Measurements from ENCODE around the gene RPTOR.

The RPTOR gene

GRCh38 chr17:80872001-80872500 lies 327.4 kb downstream of the RPTOR start (continued):
- TF ChIP-seq ZNF221 (tag by site-specific recombination; IDR thresholded peaks at IDR 0.05; ENCODE audit: borderline replicate concordance) (no peak), HOXA7 (CRISPR knock-in tag; IDR thresholded peaks at IDR 0.05; ENCODE audit: borderline replicate concordance) (no peak), ZNF10 (tag by site-specific recombination; IDR thresholded peaks at IDR 0.05) (no peak), ZNF311 (tag by site-specific recombination; IDR thresholded peaks at IDR 0.05; ENCODE audit: borderline replicate concordance) (no peak), ZNF362 (tag by site-specific recombination; IDR thresholded peaks at IDR 0.05) (no peak), GLIS2 (tag by site-specific recombination; IDR thresholded peaks at IDR 0.05) (no peak), ZNF341 (tag by site-specific recombination; IDR thresholded peaks at IDR 0.05; ENCODE audit: low read depth) (no peak), GLI4 (tag by site-specific recombination; IDR thresholded peaks at IDR 0.05) (no peak), ZNF530 (tag by site-specific recombination; IDR thresholded peaks at IDR 0.05; ENCODE audit: low read depth) (no peak)
- TF ChIP-seq, protein P1, sequence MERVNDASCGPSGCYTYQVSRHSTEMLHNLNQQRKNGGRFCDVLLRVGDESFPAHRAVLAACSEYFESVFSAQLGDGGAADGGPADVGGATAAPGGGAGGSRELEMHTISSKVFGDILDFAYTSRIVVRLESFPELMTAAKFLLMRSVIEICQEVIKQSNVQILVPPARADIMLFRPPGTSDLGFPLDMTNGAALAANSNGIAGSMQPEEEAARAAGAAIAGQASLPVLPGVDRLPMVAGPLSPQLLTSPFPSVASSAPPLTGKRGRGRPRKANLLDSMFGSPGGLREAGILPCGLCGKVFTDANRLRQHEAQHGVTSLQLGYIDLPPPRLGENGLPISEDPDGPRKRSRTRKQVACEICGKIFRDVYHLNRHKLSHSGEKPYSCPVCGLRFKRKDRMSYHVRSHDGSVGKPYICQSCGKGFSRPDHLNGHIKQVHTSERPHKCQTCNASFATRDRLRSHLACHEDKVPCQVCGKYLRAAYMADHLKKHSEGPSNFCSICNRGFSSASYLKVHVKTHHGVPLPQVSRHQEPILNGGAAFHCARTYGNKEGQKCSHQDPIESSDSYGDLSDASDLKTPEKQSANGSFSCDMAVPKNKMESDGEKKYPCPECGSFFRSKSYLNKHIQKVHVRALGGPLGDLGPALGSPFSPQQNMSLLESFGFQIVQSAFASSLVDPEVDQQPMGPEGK (tag by site-specific recombination; IDR thresholded peaks at IDR 0.05): no peak
- TF ChIP-seq, protein P2, sequence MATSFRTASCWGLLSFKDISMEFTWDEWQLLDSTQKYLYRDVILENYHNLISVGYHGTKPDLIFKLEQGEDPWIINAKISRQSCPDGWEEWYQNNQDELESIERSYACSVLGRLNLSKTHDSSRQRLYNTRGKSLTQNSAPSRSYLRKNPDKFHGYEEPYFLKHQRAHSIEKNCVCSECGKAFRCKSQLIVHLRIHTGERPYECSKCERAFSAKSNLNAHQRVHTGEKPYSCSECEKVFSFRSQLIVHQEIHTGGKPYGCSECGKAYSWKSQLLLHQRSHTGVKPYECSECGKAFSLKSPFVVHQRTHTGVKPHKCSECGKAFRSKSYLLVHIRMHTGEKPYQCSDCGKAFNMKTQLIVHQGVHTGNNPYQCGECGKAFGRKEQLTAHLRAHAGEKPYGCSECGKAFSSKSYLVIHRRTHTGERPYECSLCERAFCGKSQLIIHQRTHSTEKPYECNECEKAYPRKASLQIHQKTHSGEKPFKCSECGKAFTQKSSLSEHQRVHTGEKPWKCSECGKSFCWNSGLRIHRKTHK (tag by site-specific recombination; IDR thresholded peaks at IDR 0.05): no peak
- TF ChIP-seq, protein P3, sequence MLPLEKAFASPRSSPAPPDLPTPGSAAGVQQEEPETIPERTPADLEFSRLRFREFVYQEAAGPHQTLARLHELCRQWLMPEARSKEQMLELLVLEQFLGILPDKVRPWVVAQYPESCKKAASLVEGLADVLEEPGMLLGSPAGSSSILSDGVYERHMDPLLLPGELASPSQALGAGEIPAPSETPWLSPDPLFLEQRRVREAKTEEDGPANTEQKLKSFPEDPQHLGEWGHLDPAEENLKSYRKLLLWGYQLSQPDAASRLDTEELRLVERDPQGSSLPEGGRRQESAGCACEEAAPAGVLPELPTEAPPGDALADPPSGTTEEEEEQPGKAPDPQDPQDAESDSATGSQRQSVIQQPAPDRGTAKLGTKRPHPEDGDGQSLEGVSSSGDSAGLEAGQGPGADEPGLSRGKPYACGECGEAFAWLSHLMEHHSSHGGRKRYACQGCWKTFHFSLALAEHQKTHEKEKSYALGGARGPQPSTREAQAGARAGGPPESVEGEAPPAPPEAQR (tag by site-specific recombination; IDR thresholded peaks at IDR 0.05): no peak

GRCh38 chr17:80872501-80873306 lies 328.1 kb downstream of the RPTOR start:
- no peak overlapping the region for H3K4me3 ChIP-seq (ENCODE audit: low read depth, low read length)
- H3K4me1 ChIP-seq (ENCODE audit: control insufficient read depth, insufficient read depth, low read length): no peaks in the 10 kb centered on the region
- H3K36me3 ChIP-seq (ENCODE audit: control insufficient read depth in 2 of 2, insufficient read depth in 1 of 2, low read length in 2 of 2): peaks cover 0 to 15% of the 10 kb centered on the region in 2 experiments; a peak in 1 of 3 replicates
- CTCF ChIA-PET: interaction anchor here (0.6 to 2.0 kb wide), 2 partner anchors 8 to 725 kb away, joined by 3 to 7 read pairs; no protein-coding TSS in a partner anchor
- H3K27ac ChIP-seq (ENCODE audit: extremely low read depth, low read depth, low read length): no peak overlapping the region
- POLR2A ChIA-PET: no interaction called here
- no peaks in the 10 kb centered on the region for H3K9me3 ChIP-seq (ENCODE audit: control insufficient read depth, insufficient read depth, low read depth, low read length)
- TF ChIP-seq, protein P4, sequence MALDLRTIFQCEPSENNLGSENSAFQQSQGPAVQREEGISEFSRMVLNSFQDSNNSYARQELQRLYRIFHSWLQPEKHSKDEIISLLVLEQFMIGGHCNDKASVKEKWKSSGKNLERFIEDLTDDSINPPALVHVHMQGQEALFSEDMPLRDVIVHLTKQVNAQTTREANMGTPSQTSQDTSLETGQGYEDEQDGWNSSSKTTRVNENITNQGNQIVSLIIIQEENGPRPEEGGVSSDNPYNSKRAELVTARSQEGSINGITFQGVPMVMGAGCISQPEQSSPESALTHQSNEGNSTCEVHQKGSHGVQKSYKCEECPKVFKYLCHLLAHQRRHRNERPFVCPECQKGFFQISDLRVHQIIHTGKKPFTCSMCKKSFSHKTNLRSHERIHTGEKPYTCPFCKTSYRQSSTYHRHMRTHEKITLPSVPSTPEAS (tag by site-specific recombination; IDR thresholded peaks at IDR 0.05): no peak
- TF ChIP-seq EGR2 (tag by site-specific recombination; IDR thresholded peaks at IDR 0.05; ENCODE audit: low read depth) (no peak), ZNF692 (tag by site-specific recombination; IDR thresholded peaks at IDR 0.05) (no peak), ZNF560 (tag by site-specific recombination; IDR thresholded peaks at IDR 0.05; ENCODE audit: borderline replicate concordance) (no peak), HOXD13 (CRISPR knock-in tag; IDR thresholded peaks at IDR 0.05; ENCODE audit: borderline replicate concordance) (no peak), CTCF (tag by site-specific recombination; IDR thresholded peaks at IDR 0.05) (no peak), ZSCAN16 (tag by site-specific recombination; IDR thresholded peaks at IDR 0.05) (no peak), ZSCAN23 (tag by site-specific recombination; IDR thresholded peaks at IDR 0.05) (no peak), SP2 (tag by site-specific recombination; IDR thresholded peaks at IDR 0.05) (no peak), SP7 (tag by site-specific recombination; IDR thresholded peaks at IDR 0.05) (no peak)
